ENCODE data around the gene ELOVL5. TPM values are rescaled to one million over a fixed set of nuclear protein-coding genes. Genes with fewer than 3 reads are reported as not detected.

ELOVL5 gene
- total RNA-seq, 1 donor from 2014 or later = 185 TPM

DNA sequence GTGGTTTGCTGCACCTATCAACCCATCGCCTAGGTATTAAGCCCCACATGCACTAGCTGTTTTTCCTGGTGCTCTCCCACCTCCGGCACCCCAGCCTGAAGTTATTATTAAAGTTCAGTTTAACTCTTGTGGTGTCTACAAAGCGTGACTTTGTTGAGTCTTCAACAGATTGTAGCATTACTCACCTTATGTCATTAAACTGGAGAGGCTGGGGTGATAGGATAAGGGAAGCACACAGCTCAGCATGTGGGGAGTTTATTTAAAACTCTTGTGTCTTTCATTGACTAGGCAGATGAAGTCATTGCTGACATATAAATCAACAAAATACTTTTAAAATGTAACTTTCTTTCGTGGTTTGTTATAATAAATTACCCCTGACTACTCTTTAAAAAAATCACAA, 115.4 kb downstream of the ELOVL5 start:
- Histone ChIP-seq H3K4me2 (no peak overlapping the region), H3K79me2 (ENCODE audit: low read depth) (no peaks in the 10 kb centered on the region), H3F3A (ENCODE audit: low read depth) (no peaks in the 10 kb centered on the region), H3K9ac (no peak overlapping the region), H3K27ac (no peak overlapping the region), H3K36me3 (no peaks in the 10 kb centered on the region), H2AFZ (replicated peaks) (no peak overlapping the region), H3K4me1 (no peaks in the 10 kb centered on the region), H3K4me3 (no peak overlapping the region), H3K9me3 (ENCODE audit: low read depth) (no peaks in the 10 kb centered on the region), H4K20me1 (ENCODE audit: low read depth) (no peaks in the 10 kb centered on the region), H3K27me3 (no peaks in the 10 kb centered on the region)
- Mint-ChIP-seq H3K27ac (no peak overlapping the region), H3K4me3 (no peak overlapping the region), H3K36me3 (no peaks in the 10 kb centered on the region), H3K27me3 (ENCODE audit: insufficient read depth, low read depth) (peaks cover 2% of the 10 kb centered on the region), H3K9me3 (no peaks in the 10 kb centered on the region), H3K4me1 (no peaks in the 10 kb centered on the region)
- no peak for TF ChIP-seq EZH2 (IDR thresholded peaks at IDR 0.05)
- no peak for TF ChIP-seq CTCF (IDR thresholded peaks at IDR 0.05)
- no peak for TF ChIP-seq EZH2phosphoT487 (IDR thresholded peaks at IDR 0.05)
- no peak for DNase-seq (ENCODE audit: low spot score)

DNA sequence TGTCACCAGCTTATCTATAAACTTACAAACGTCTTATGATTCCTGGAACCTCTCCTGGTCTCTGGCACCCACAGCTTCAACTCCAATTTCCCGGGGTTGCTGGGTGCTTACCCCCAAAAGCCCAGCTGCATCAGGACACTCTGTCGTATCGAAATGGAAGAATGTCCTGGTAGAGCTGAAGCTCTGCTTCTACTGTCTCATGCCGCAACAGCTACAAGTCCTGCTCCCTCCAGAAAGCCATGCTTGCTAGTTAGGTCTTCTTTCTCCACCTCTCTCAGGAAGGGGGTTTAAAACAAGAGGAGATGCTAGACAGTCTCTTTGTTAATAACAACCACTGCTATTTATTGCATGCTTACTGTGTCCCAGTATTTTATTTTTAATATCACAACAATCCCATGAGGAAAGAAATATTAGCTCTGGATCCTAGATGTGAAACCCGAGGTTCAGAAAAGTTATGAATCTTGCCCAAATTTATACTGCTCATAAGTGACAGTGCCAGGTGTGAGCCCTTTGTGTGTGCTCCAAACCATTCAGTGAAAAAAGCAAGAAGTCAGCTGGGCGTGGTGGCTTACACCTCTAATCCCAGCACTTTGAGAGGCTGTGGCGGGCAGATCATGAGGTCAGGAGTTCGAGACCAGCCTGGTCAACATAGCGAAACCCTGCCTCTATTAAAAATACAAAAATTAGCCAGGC, 117.8 kb downstream of the ELOVL5 start:
- no peaks in the 10 kb centered on the region for H3K36me3 Mint-ChIP-seq
- H3K4me3 Mint-ChIP-seq = no peak overlapping the region
- H3K4me3 ChIP-seq = no peak overlapping the region
- no peaks in the 10 kb centered on the region for H3K4me1 ChIP-seq
- H3K4me2 ChIP-seq = no peak overlapping the region
- H3K4me1 Mint-ChIP-seq = no peaks in the 10 kb centered on the region
- no peaks in the 10 kb centered on the region for H3K79me2 ChIP-seq (ENCODE audit: low read depth)
- no peaks in the 10 kb centered on the region for H4K20me1 ChIP-seq (ENCODE audit: low read depth)
- DNase-seq (ENCODE audit: low spot score) = no peak
- H3K27ac Mint-ChIP-seq = no peak overlapping the region
- H3K27me3 Mint-ChIP-seq (ENCODE audit: insufficient read depth, low read depth) = peaks cover 2% of the 10 kb centered on the region
- H3K9me3 ChIP-seq (ENCODE audit: low read depth) = no peaks in the 10 kb centered on the region
- no peak overlapping the region for H3K27ac ChIP-seq
- H3K27me3 ChIP-seq = no peaks in the 10 kb centered on the region
- no peak for TF ChIP-seq CTCF (IDR thresholded peaks at IDR 0.05)
- no peak for TF ChIP-seq EZH2 (IDR thresholded peaks at IDR 0.05)
- TF ChIP-seq EZH2phosphoT487 (IDR thresholded peaks at IDR 0.05) = no peak
- no peaks in the 10 kb centered on the region for H3F3A ChIP-seq (ENCODE audit: low read depth)
- H3K36me3 ChIP-seq = no peaks in the 10 kb centered on the region
- H3K9ac ChIP-seq = no peak overlapping the region
- no peak overlapping the region for H2AFZ ChIP-seq (replicated peaks)
- no peaks in the 10 kb centered on the region for H3K9me3 Mint-ChIP-seq

DNA sequence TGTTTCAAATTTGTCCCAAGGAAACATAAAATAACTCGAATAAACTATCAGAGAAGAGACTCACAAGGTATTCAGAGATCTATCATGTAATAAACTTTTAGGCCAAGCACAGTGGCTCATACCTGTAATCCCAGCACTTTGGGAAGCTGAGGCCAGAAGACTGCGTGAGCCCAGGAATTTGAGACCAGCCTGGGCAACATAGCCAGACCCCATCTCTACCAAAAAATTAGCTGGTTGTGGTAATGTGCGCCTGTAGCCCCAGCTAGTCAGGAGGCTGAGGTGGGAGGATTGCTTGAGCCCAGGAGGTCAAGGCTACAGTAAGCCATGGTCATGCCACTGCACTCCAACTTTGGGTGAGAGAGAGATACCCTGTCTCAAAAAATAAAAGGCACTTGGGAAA, 120.9 kb downstream of the ELOVL5 start:
- H3K27ac Mint-ChIP-seq = no peak overlapping the region
- DNase-seq (ENCODE audit: low spot score) = no peak
- Histone ChIP-seq H3K27me3 (no peaks in the 10 kb centered on the region), H4K20me1 (ENCODE audit: low read depth) (no peaks in the 10 kb centered on the region), H3F3A (ENCODE audit: low read depth) (no peaks in the 10 kb centered on the region), H3K4me1 (no peaks in the 10 kb centered on the region), H2AFZ (replicated peaks) (no peak overlapping the region), H3K4me2 (no peak overlapping the region), H3K27ac (no peak overlapping the region), H3K9ac (no peak overlapping the region), H3K4me3 (no peak overlapping the region), H3K9me3 (ENCODE audit: low read depth) (no peaks in the 10 kb centered on the region), H3K36me3 (no peaks in the 10 kb centered on the region), H3K79me2 (ENCODE audit: low read depth) (no peaks in the 10 kb centered on the region)
- H3K4me3 Mint-ChIP-seq = no peak overlapping the region
- no peaks in the 10 kb centered on the region for H3K36me3 Mint-ChIP-seq
- peaks cover 2% of the 10 kb centered on the region for H3K27me3 Mint-ChIP-seq (ENCODE audit: insufficient read depth, low read depth)
- H3K9me3 Mint-ChIP-seq = no peaks in the 10 kb centered on the region
- H3K4me1 Mint-ChIP-seq = no peaks in the 10 kb centered on the region
- TF ChIP-seq CTCF (IDR thresholded peaks at IDR 0.05) = no peak
- no peak for TF ChIP-seq EZH2phosphoT487 (IDR thresholded peaks at IDR 0.05)
- no peak for TF ChIP-seq EZH2 (IDR thresholded peaks at IDR 0.05)

Measured in neural progenitor cell (in vitro differentiated cells).